H9 (cell line): Measurements from ENCODE around the gene FHOD3. TPM values are rescaled to one million over a fixed set of nuclear protein-coding genes. Genes with fewer than 3 reads are reported as not detected.

Source experiments
- DNase-seq: peaks from one replicate; pipeline ENCODE4 v3.0.0-alpha.2; 2017
- H2AFZ ChIP-seq: one replicate; pipeline ENCODE4 v1.6.1; 2013; ENCODE audit warnings: mild to moderate bottlenecking, low read length, control low read depth, moderate library complexity
- H2AK5ac ChIP-seq: 2 replicates; pipeline ENCODE4 v1.6.1; 2013; ENCODE audit warnings: low read length, control low read depth, mixed read lengths; ENCODE audit not compliant: insufficient read length
- H2BK120ac ChIP-seq: one replicate; pipeline ENCODE4 v1.6.1; 2013; ENCODE audit warnings: low read depth, mild to moderate bottlenecking, low read length, control low read depth, inconsistent platforms; ENCODE audit not compliant: poor library complexity, severe bottlenecking
- H2BK12ac ChIP-seq: 2 replicates; pipeline ENCODE4 v1.6.1; 2013; ENCODE audit warnings: low read length, control low read depth, mixed read lengths, low read depth; ENCODE audit not compliant: insufficient read length
- H2BK15ac ChIP-seq: 2 replicates; pipeline ENCODE4 v1.6.1; 2013; ENCODE audit warnings: low read depth, low read length, control low read depth
- H2BK20ac ChIP-seq: one replicate; pipeline ENCODE4 v1.6.1; 2013; ENCODE audit warnings: low read depth, mild to moderate bottlenecking, low read length, control low read depth, inconsistent platforms; ENCODE audit not compliant: poor library complexity, severe bottlenecking
- H2BK5ac ChIP-seq: 2 replicates; pipeline ENCODE4 v1.6.1; 2013; ENCODE audit warnings: low read length, control low read depth, mixed read lengths; ENCODE audit not compliant: insufficient read length
- H3K14ac ChIP-seq: 2 replicates; pipeline ENCODE4 v1.6.1; 2013; ENCODE audit warnings: low read length, control low read depth; ENCODE audit not compliant: insufficient read depth
- H3K18ac ChIP-seq: 2 replicates; pipeline ENCODE4 v1.6.1; 2013; ENCODE audit warnings: low read depth, mild to moderate bottlenecking, mixed read lengths, low read length, control low read depth; ENCODE audit not compliant: insufficient read length
- H3K23ac ChIP-seq: 2 replicates; pipeline ENCODE4 v1.6.1; 2013; ENCODE audit warnings: low read length, control low read depth, mixed read lengths, low read depth; ENCODE audit not compliant: insufficient read length
- H3K23me2 ChIP-seq: 2 replicates; pipeline ENCODE4 v1.6.1; 2013; ENCODE audit warnings: low read depth, mild to moderate bottlenecking, mixed read lengths, low read length, control low read depth; ENCODE audit not compliant: insufficient read length, poor library complexity, severe bottlenecking
- H3K27ac ChIP-seq: 2 replicates; pipeline ENCODE4 v1.5.1; 2013; ENCODE audit warnings: low read length, control low read depth, mixed read lengths, low read depth; ENCODE audit not compliant: insufficient read length
- H3K27me3 ChIP-seq: 2 replicates; pipeline ENCODE4 v1.6.1; 2013; ENCODE audit warnings: low read length, control low read depth, inconsistent platforms; ENCODE audit not compliant: insufficient read depth
- H3K4ac ChIP-seq: 2 replicates; pipeline ENCODE4 v1.6.1; 2013; ENCODE audit warnings: low read depth, mild to moderate bottlenecking, control low read depth, inconsistent platforms, low read length, moderate library complexity
- H3K4me1 ChIP-seq: 2 replicates; pipeline ENCODE4 v1.6.1; 2013; ENCODE audit warnings: low read length, control low read depth, inconsistent platforms; ENCODE audit not compliant: insufficient read depth
- H3K4me2 ChIP-seq: 2 replicates; pipeline ENCODE4 v1.6.1; 2013; ENCODE audit warnings: low read length, control low read depth, mixed read lengths; ENCODE audit not compliant: insufficient read length, insufficient read depth
- H3K56ac ChIP-seq: 2 replicates; pipeline ENCODE4 v1.6.1; 2013; ENCODE audit warnings: low read depth, mild to moderate bottlenecking, mixed read lengths, low read length, control low read depth; ENCODE audit not compliant: insufficient read length
- H3K79me1 ChIP-seq: 2 replicates; pipeline ENCODE4 v1.6.1; 2013; ENCODE audit warnings: low read depth, mild to moderate bottlenecking, moderate library complexity, low read length, control low read depth, inconsistent platforms; ENCODE audit not compliant: insufficient read depth, poor library complexity, severe bottlenecking
- H3K79me2 ChIP-seq: 2 replicates; pipeline ENCODE4 v1.6.1; 2013; ENCODE audit warnings: low read length, control low read depth, inconsistent platforms; ENCODE audit not compliant: insufficient read depth
- H3K9ac ChIP-seq: 2 replicates; pipeline ENCODE4 v1.6.1; 2013; ENCODE audit warnings: low read length, control low read depth, mixed read lengths; ENCODE audit not compliant: insufficient read length; ENCODE audit errors: extremely low read depth
- H3K9me3 ChIP-seq: one replicate; pipeline ENCODE4 v1.6.1; 2013; ENCODE audit warnings: low read depth, low read length, inconsistent platforms; ENCODE audit not compliant: control insufficient read depth
- H3T11ph ChIP-seq: one replicate; pipeline ENCODE4 v1.6.1; 2013; ENCODE audit warnings: mild to moderate bottlenecking, low read length, control low read depth, inconsistent platforms
- H4K20me1 ChIP-seq: one replicate; pipeline ENCODE4 v1.6.1; 2013; ENCODE audit not compliant: control insufficient read depth, insufficient read length, insufficient read depth
- H4K5ac ChIP-seq: 2 replicates; pipeline ENCODE4 v1.6.1; 2013; ENCODE audit warnings: low read depth, mild to moderate bottlenecking, mixed read lengths, low read length, control low read depth; ENCODE audit not compliant: insufficient read length
- H4K8ac ChIP-seq: replicated peaks from 2 replicates; pipeline ENCODE4 v1.6.1; 2013; ENCODE audit warnings: low read length, control low read depth, mixed read lengths, low read depth; ENCODE audit not compliant: insufficient read length
- H4K91ac ChIP-seq: 2 replicates; pipeline ENCODE4 v1.6.1; 2013; ENCODE audit warnings: low read depth, mild to moderate bottlenecking, moderate library complexity, mixed read lengths, low read length, control low read depth; ENCODE audit not compliant: insufficient read length
- H3K27ac Mint-ChIP-seq, 3 experiments: 2 replicates in 2 of 3; 3 replicates in 1 of 3; pipeline ENCODE4 v1.8.0; 2020 to 2021; ENCODE audit warnings: mixed read lengths in 3 of 3, mild to moderate bottlenecking in 1 of 3, moderate library complexity in 1 of 3
- H3K27me3 Mint-ChIP-seq: 2 replicates; pipeline ENCODE4 v1.8.0; 2021; ENCODE audit warnings: low read depth, mild to moderate bottlenecking, moderate library complexity, mixed read lengths
- H3K36me3 Mint-ChIP-seq, 3 experiments: 2 replicates in 2 of 3; 3 replicates in 1 of 3; pipeline ENCODE4 v1.8.0; 2020 to 2021; ENCODE audit warnings: low read depth in 3 of 3, mixed read lengths in 3 of 3; ENCODE audit not compliant: insufficient read depth in 1 of 3
- H3K4me1 Mint-ChIP-seq, 2 experiments: 2 replicates each; pipeline ENCODE4 v1.8.0; 2020; ENCODE audit warnings: mixed read lengths in 2 of 2
- H3K4me3 Mint-ChIP-seq, 2 experiments: 2 replicates in 1 of 2; 3 replicates in 1 of 2; pipeline ENCODE4 v1.8.0; 2020 to 2021; ENCODE audit warnings: mild to moderate bottlenecking in 2 of 2, mixed read lengths in 2 of 2, moderate library complexity in 1 of 2
- H3K9me3 Mint-ChIP-seq, 2 experiments: 2 replicates in 1 of 2; 3 replicates in 1 of 2; pipeline ENCODE4 v1.8.0; 2020; ENCODE audit warnings: mild to moderate bottlenecking in 2 of 2, mixed read lengths in 2 of 2, moderate library complexity in 1 of 2
- WGBS: extraction: QIAGEN DNeasy Blood & Tissue Kit; methylation state at CpG from one replicate; pipeline ENCODE4 v1.1.7; 2013; ENCODE audit warnings: missing lambda C conversion rate, low lambda C conversion rate, mixed read lengths; ENCODE audit not compliant: insufficient read length; ENCODE audit errors: extremely low coverage; 5-methylcytosine and 5-hydroxymethylcytosine counted together
- total RNA-seq: library from RNA; stranded (reverse); gene quantifications from 2 replicates; pipeline ENCODE4 v1.2.1, GENCODE V29; 2021
- TF ChIP-seq, protein P1 (sequence below): fragments of 200-600 bp; sonication (generic); conservative IDR thresholded peaks from 3 replicates; pipeline ENCODE4 v1.8.0; 2021; ENCODE audit warnings: antibody characterized with exemption, mild to moderate bottlenecking

Gene FHOD3
- total RNA-seq, 1 experiment from 2014 or later = 8.0 TPM

DNA sequence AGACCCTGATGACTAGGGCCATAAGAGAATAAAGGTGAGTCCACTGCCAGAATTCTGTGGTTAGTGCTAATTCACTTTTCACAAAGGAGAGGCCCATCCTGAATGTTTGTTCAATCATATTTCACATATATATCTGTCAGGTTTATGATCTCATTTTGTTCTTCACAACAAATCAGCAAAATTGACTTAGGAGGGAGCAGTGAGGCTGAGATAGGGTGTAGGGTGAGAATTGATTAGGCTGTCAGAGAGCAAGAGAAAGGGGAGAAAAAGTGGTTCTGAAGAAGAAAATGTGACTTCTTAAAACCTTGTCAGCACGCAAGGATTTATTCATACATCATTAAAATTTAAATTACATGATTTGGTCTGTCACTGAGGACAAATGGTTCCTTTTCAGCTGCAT lies 117.7 kb downstream of the FHOD3 start:
- H3K4me2 ChIP-seq = no peak overlapping the region
- Mint-ChIP-seq H3K27ac (no peak overlapping the region), H3K27me3 (no peaks in the 10 kb centered on the region), H3K36me3 (no peaks in the 10 kb centered on the region), H3K4me1 (peaks cover 10 to 17% of the 10 kb centered on the region in 2 experiments), H3K9me3 (no peaks in the 10 kb centered on the region; a peak in 1 of 5 replicates), H3K4me3 (no peak overlapping the region)
- H3K27me3 ChIP-seq = no peaks in the 10 kb centered on the region
- no peak overlapping the region for H3K9ac ChIP-seq
- no peaks in the 10 kb centered on the region for H4K20me1 ChIP-seq
- no peak overlapping the region for H2AK5ac ChIP-seq
- TF ChIP-seq, protein P1, sequence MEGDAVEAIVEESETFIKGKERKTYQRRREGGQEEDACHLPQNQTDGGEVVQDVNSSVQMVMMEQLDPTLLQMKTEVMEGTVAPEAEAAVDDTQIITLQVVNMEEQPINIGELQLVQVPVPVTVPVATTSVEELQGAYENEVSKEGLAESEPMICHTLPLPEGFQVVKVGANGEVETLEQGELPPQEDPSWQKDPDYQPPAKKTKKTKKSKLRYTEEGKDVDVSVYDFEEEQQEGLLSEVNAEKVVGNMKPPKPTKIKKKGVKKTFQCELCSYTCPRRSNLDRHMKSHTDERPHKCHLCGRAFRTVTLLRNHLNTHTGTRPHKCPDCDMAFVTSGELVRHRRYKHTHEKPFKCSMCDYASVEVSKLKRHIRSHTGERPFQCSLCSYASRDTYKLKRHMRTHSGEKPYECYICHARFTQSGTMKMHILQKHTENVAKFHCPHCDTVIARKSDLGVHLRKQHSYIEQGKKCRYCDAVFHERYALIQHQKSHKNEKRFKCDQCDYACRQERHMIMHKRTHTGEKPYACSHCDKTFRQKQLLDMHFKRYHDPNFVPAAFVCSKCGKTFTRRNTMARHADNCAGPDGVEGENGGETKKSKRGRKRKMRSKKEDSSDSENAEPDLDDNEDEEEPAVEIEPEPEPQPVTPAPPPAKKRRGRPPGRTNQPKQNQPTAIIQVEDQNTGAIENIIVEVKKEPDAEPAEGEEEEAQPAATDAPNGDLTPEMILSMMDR = no peak
- no peak overlapping the region for H2BK5ac ChIP-seq
- no peak overlapping the region for H2AFZ ChIP-seq
- no peak overlapping the region for H3K23ac ChIP-seq
- H2BK120ac ChIP-seq = no peak overlapping the region
- H3K23me2 ChIP-seq = no peaks in the 10 kb centered on the region
- H2BK20ac ChIP-seq = no peak overlapping the region
- H3K9me3 ChIP-seq = no peaks in the 10 kb centered on the region
- DNase-seq = no peak
- no peak overlapping the region for H3K14ac ChIP-seq
- no peak overlapping the region for H3K27ac ChIP-seq
- H3K79me1 ChIP-seq = no peaks in the 10 kb centered on the region
- H4K8ac ChIP-seq = no peak overlapping the region
- no peak overlapping the region for H2BK12ac ChIP-seq
- no peak overlapping the region for H3K56ac ChIP-seq
- no peak overlapping the region for H4K5ac ChIP-seq
- no peak overlapping the region for H3T11ph ChIP-seq
- no peak overlapping the region for H2BK15ac ChIP-seq
- H3K4ac ChIP-seq = no peak overlapping the region
- no peaks in the 10 kb centered on the region for H3K4me1 ChIP-seq
- no CpG with 5 or more reads among the region's 1 CpG for WGBS
- H3K79me2 ChIP-seq = no peaks in the 10 kb centered on the region
- no peak overlapping the region for H4K91ac ChIP-seq
- no peak overlapping the region for H3K18ac ChIP-seq
